SK-N-SH treated with all-trans-retinoic acid at 6 μM for 48 hours (cell line): ENCODE measurements around the gene RPL3.

Experiments used
- ATAC-seq: fragments of 200-7000 bp; cut with Tn5 transposase; 3 replicates; pipeline ENCODE4 v1.9.1; 2020; ENCODE audit warnings: mild to moderate bottlenecking, moderate library complexity
- ARNTL ChIP-seq: fragments of 450-650 bp; formaldehyde crosslinking; IDR thresholded peaks from 2 replicates; pipeline ENCODE4 v1.5.0; 2020; ENCODE audit warnings: low read depth, mild to moderate bottlenecking, moderate library complexity, borderline replicate concordance
- BACH2 ChIP-seq: fragments of 250-450 bp; sonication (Bioruptor Pico); IDR thresholded peaks from 2 replicates; pipeline ENCODE4 v1.9.0; 2021; ENCODE audit warnings: mild to moderate bottlenecking, borderline replicate concordance
- CREB5 ChIP-seq: fragments of 250-450 bp; sonication (Bioruptor Pico); IDR thresholded peaks from 2 replicates; pipeline ENCODE4 v1.5.1; 2020; ENCODE audit warnings: low read depth, mild to moderate bottlenecking, moderate library complexity
- CSRNP3 ChIP-seq: fragments of 250-450 bp; sonication (Bioruptor Pico); IDR thresholded peaks from 2 replicates; pipeline ENCODE4 v1.5.1; 2021; ENCODE audit warnings: mild to moderate bottlenecking, moderate library complexity
- GLIS3 ChIP-seq: fragments of 250-450 bp; sonication (Bioruptor Pico); IDR thresholded peaks from 2 replicates; pipeline ENCODE4 v1.5.0; 2020; ENCODE audit warnings: mild to moderate bottlenecking, moderate library complexity
- ISL1 ChIP-seq: fragments of 250-450 bp; sonication (Bioruptor Pico); IDR thresholded peaks from 2 replicates; pipeline ENCODE4 v2.1.2; 2022; ENCODE audit warnings: mild to moderate bottlenecking, moderate library complexity
- OSR1 ChIP-seq: fragments of 250-450 bp; sonication (Bioruptor Pico); IDR thresholded peaks from 2 replicates; pipeline ENCODE4 v1.8.0; 2022; ENCODE audit warnings: moderate library complexity, mild to moderate bottlenecking, inconsistent platforms
- PATZ1 ChIP-seq: fragments of 250-450 bp; sonication (Bioruptor Pico); IDR thresholded peaks from 2 replicates; pipeline ENCODE4 v1.8.0; 2020; ENCODE audit warnings: mild to moderate bottlenecking, moderate library complexity, borderline replicate concordance
- POU6F1 ChIP-seq: fragments of 250-450 bp; sonication (Bioruptor Pico); IDR thresholded peaks from 2 replicates; pipeline ENCODE4 v1.8.0; 2021; ENCODE audit warnings: low read depth, mild to moderate bottlenecking, moderate library complexity, borderline replicate concordance
- PPARA ChIP-seq: fragments of 250-450 bp; sonication (Bioruptor Pico); IDR thresholded peaks from 2 replicates; pipeline ENCODE4 v1.5.0; 2020; ENCODE audit warnings: mild to moderate bottlenecking, borderline replicate concordance
- RARB ChIP-seq: fragments of 250-450 bp; sonication (Bioruptor Pico); IDR thresholded peaks from 2 replicates; pipeline ENCODE4 v1.8.0; 2021; ENCODE audit warnings: mild to moderate bottlenecking, moderate library complexity
- SNAI2 ChIP-seq: fragments of 250-450 bp; sonication (Bioruptor Pico); IDR thresholded peaks from 2 replicates; pipeline ENCODE4 v1.5.0; 2020; ENCODE audit warnings: mild to moderate bottlenecking, moderate library complexity
- TCF4 ChIP-seq: fragments of 250-450 bp; sonication (Bioruptor Pico); IDR thresholded peaks from 2 replicates; pipeline ENCODE4 v1.8.0; 2021; ENCODE audit warnings: mild to moderate bottlenecking, moderate library complexity, borderline replicate concordance
- TOX ChIP-seq: fragments of 250-450 bp; sonication (Bioruptor Pico); IDR thresholded peaks from 2 replicates; pipeline ENCODE4 v1.8.0; 2021; ENCODE audit warnings: mild to moderate bottlenecking, moderate library complexity, borderline replicate concordance
- ZC3H10 ChIP-seq: fragments of 250-450 bp; sonication (Bioruptor Pico); IDR thresholded peaks from 2 replicates; pipeline ENCODE4 v1.5.1; 2021; ENCODE audit warnings: mild to moderate bottlenecking, moderate library complexity
- ZFP3 ChIP-seq: fragments of 250-450 bp; sonication (Bioruptor Pico); IDR thresholded peaks from 2 replicates; pipeline ENCODE4 v1.5.0; 2020; ENCODE audit warnings: mild to moderate bottlenecking, moderate library complexity
- ZFP30 ChIP-seq: fragments of 450-650 bp; formaldehyde crosslinking; IDR thresholded peaks from 2 replicates; pipeline ENCODE4 v1.5.0; 2022; ENCODE audit warnings: mild to moderate bottlenecking, moderate library complexity
- ZNF565 ChIP-seq: fragments of 450-650 bp; formaldehyde crosslinking; conservative IDR thresholded peaks from 2 replicates; pipeline ENCODE4 v1.5.0; 2020; ENCODE audit warnings: low read depth, mild to moderate bottlenecking, moderate library complexity
- ZNF70 ChIP-seq: fragments of 450-650 bp; formaldehyde crosslinking; IDR thresholded peaks from 2 replicates; pipeline ENCODE4 v1.5.0; 2020; ENCODE audit warnings: mild to moderate bottlenecking, moderate library complexity
- TF ChIP-seq, protein P1 (sequence below): fragments of 250-450 bp; sonication (Bioruptor Pico); IDR thresholded peaks from 2 replicates; pipeline ENCODE4 v1.5.0; 2020; ENCODE audit warnings: mild to moderate bottlenecking, moderate library complexity

Gene RPL3

GRCh38 chr22:39299829-39300178, 19.6 kb downstream of the RPL3 start:
- TF ChIP-seq ZFP30 (CRISPR knock-in tag): no peak
- TF ChIP-seq ZNF565 (CRISPR knock-in tag): no peak
- no peak for TF ChIP-seq RARB
- no peak for TF ChIP-seq PATZ1 (CRISPR knock-in tag)
- TF ChIP-seq, protein P1, sequence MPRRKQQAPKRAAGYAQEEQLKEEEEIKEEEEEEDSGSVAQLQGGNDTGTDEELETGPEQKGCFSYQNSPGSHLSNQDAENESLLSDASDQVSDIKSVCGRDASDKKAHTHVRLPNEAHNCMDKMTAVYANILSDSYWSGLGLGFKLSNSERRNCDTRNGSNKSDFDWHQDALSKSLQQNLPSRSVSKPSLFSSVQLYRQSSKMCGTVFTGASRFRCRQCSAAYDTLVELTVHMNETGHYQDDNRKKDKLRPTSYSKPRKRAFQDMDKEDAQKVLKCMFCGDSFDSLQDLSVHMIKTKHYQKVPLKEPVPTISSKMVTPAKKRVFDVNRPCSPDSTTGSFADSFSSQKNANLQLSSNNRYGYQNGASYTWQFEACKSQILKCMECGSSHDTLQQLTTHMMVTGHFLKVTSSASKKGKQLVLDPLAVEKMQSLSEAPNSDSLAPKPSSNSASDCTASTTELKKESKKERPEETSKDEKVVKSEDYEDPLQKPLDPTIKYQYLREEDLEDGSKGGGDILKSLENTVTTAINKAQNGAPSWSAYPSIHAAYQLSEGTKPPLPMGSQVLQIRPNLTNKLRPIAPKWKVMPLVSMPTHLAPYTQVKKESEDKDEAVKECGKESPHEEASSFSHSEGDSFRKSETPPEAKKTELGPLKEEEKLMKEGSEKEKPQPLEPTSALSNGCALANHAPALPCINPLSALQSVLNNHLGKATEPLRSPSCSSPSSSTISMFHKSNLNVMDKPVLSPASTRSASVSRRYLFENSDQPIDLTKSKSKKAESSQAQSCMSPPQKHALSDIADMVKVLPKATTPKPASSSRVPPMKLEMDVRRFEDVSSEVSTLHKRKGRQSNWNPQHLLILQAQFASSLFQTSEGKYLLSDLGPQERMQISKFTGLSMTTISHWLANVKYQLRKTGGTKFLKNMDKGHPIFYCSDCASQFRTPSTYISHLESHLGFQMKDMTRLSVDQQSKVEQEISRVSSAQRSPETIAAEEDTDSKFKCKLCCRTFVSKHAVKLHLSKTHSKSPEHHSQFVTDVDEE (CRISPR knock-in tag): no peak
- ATAC-seq: no peak

- no peak for TF ChIP-seq CREB5 (CRISPR knock-in tag)
- no peak for TF ChIP-seq TCF4 (CRISPR knock-in tag)
- no peak for TF ChIP-seq ISL1
- TF ChIP-seq SNAI2: no peak
- TF ChIP-seq ZFP3 (CRISPR knock-in tag): no peak
- no peak for TF ChIP-seq POU6F1
- no peak for TF ChIP-seq ARNTL (CRISPR knock-in tag)
- TF ChIP-seq GLIS3 (CRISPR knock-in tag): no peak
- TF ChIP-seq ZC3H10 (CRISPR knock-in tag): no peak
- TF ChIP-seq TOX: no peak
- no peak for TF ChIP-seq ZNF70 (CRISPR knock-in tag)
- TF ChIP-seq ZNF565 (CRISPR knock-in tag): no peak
- TF ChIP-seq PATZ1 (CRISPR knock-in tag): no peak
- TF ChIP-seq, protein P1 (CRISPR knock-in tag): no peak
- no peak for TF ChIP-seq OSR1 (CRISPR knock-in tag)
- no peak for TF ChIP-seq CSRNP3
- TF ChIP-seq BACH2 (CRISPR knock-in tag): no peak
- TF ChIP-seq PPARA (CRISPR knock-in tag): no peak
- no peak for TF ChIP-seq RARB
- ATAC-seq: peak; percentile 51
Measured at GRCh38 chr22:39298241-39298987, 21.0 kb downstream of the RPL3 start.
